AG20443 (cell line): ENCODE results near the gene OR6V1.

Experiments used
- DNase-seq: peaks from one replicate; pipeline ENCODE4 v3.0.0; 2012; ENCODE audit warnings: low spot score, mixed read lengths

The OR6V1 gene, protein sequence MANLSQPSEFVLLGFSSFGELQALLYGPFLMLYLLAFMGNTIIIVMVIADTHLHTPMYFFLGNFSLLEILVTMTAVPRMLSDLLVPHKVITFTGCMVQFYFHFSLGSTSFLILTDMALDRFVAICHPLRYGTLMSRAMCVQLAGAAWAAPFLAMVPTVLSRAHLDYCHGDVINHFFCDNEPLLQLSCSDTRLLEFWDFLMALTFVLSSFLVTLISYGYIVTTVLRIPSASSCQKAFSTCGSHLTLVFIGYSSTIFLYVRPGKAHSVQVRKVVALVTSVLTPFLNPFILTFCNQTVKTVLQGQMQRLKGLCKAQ

DNA sequence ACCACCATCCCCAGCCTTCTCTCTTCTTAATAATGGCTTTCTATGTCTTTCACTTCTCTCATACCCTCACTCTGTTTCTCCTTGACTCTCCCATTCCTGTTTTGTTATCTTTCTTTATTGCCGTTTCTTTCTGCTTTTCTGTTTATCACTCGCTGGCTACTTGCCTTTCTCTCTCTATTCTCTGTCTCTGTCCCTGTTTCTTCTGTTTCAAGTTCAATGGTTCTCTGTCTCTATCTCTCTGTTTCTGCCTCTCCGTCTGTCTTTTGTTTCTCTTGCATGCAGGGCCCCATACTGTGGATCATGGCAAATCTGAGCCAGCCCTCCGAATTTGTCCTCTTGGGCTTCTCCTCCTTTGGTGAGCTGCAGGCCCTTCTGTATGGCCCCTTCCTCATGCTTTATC, at the start of gene OR6V1:
Gene OR6V1, plus strand, starts transcription at position 301 of the 400 bp plus-strand sequence. Its CDS starts 0 bp downstream, at position 301.
- no peak for DNase-seq

DNA sequence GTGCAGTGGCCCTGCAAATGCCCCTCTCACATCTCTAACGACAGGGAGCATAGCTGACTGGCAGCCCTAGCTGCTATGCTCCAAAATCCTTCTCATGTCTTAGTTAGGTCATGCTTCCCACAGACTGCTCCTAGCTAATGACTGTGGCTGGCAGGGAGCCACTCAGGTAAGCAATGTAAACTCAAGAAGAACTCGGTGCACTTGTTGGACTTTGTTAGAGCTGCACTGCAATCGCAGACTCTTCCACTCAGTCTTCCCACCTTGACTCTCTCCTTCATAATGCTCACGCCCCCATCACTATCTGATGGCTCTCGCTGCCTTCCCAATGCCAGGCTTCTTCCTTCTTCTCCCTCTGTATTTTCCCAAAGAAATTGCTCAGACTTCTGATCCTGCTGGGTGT, 49.2 kb upstream of the OR6V1 start:
- DNase-seq, result no peak

DNA sequence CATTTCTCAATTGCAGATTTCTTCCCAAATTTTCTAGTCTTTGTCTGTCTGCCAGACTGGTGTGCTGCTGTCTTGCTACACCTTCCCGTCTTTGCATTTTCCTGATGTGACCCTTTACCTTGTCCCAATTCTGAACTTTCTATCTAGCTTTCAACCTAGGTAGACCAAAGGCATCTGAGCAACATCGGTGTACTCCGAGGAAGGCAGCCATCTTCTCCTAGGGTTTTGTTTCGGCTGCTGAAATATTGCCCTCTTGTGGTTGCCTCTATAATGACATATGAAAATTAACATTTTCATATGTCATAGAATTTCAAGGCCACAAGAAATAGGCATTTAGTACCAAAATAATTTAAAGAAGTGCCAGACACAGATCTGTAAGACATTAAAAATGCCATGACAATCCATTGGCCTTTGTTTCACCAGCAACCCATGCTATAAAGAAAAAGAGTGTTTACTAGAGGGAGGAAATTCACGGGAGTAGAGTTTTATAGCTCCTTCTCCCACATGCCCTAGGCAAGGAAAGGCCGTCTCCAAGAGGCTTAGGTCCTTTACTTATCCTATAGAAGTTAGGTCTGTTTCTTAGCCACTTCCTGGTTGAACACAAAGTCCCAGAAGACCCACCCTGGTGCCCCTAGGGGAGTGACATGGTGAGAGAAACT, 48.6 kb upstream of the OR6V1 start:
- DNase-seq, result peak; percentile 67

DNA sequence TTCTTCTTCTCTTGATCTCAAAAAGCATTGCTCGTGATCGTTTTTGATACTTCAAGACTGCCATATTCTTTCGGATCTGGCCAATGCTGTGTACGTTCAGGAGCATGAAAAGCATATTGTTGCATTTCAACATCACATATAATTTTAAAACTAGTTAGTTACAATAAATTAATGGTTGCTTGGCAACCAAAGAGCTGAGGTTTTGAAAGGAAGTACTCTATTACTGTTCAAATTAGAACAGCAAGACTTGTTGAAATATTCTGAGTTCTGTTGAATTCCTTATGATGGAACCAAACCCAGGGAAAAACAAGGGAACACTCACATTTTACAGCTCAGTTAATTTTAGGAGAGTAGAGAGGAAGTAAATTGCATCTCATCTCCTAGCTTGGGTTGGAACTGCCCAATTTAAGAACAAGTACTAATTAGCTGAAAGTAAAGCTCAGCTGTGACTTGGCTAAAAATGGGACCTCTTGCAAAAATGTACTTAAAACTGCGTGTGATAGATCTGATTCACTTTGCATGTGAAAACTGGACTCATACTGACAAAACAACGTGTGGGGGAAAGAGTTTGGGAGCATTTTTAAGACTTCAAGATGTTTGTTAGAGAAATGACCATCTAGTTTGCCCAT, 46.4 kb upstream of the OR6V1 start:
- DNase-seq, result no peak

DNA sequence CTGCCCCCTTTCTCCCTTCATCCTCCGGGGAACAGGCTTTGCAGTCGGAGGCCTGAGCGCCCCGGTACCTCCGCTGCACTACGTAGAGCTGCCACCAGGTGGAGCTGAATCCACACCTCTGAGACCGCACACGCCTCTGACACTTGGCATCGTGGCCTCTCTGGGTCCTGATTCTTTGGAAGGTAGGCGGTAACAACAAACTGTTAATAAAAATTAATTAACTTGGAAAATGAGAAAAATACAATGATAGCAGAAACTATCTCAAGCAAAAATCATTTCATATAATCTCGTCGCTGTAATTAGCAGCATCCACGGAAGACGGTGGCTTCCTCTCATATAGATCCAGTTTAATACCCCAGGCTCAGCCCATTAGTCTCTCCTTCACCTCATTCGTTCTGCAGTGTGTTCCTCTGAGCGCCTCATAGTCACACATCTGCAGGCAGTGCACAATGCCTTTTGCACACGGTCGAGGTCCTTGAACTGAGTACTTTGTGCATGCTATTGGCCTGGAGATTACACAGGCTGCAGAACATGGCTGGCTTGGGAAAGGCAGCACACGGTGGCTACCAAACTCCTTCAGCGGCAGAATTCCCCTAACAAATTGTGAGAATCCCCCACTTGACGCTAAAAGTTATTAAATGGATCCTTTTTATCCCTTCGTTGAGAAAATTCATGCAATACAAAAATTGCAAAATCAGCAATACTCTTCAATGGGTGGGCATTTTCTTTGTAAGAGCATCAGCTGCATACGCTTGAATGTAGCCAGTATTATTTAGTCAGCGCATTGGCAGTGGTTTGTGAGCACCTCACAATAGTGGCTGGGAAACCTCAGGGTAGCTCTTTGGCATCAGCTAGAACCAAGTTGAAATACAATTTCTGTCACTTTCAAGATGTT, 43.9 kb upstream of the OR6V1 start:
- peak; percentile 86 for DNase-seq

- no peak for DNase-seq
Observed at GRCh38 chr7:143012001-143012400, 40.1 kb upstream of the OR6V1 start.

GRCh38 chr7:143012409-143012808, 39.7 kb upstream of the OR6V1 start:
- no peak for DNase-seq

- DNase-seq, result no peak
Observed at GRCh38 chr7:143013473-143013872, 38.7 kb upstream of the OR6V1 start.

DNA sequence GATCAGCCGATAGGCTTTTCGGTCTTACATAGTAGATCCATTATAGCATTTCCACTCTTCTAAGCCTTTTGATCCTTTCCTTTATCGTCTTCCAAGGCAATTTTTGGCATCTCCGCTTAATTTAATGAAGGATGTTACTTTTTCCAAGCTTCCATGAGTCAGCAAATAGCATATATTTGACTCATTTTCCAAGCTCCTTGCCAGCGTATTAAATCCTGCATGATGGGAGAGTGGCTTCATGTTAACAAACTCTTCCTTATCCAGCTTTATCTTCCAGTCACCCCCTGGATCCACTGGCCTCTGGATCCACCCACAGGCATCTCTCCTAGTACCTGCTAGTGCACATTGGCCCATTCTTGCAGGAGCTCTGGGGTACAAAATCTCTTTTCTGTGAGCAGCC, 38.2 kb upstream of the OR6V1 start:
- DNase-seq, result peak; percentile 53

DNA sequence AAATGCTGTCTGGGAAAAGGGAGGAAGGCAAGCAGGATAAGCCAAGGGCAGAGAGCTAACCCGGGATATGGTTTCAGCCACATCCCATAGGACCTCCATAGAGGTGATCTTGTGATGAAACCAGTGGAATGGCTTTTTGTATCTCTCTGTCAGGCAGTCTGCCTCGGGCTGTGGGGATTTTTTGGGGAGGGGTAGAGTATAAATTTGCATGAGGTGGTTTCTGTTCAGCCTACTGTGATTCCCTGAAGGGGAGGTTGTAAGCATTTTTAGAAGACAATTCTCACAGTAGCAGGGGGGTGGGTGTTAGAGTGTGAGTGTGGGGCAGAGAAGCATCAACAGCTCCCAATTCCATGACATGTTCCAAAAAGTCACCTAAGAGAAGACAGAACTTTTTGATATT, 37.1 kb upstream of the OR6V1 start:
- DNase-seq, result no peak

DNA sequence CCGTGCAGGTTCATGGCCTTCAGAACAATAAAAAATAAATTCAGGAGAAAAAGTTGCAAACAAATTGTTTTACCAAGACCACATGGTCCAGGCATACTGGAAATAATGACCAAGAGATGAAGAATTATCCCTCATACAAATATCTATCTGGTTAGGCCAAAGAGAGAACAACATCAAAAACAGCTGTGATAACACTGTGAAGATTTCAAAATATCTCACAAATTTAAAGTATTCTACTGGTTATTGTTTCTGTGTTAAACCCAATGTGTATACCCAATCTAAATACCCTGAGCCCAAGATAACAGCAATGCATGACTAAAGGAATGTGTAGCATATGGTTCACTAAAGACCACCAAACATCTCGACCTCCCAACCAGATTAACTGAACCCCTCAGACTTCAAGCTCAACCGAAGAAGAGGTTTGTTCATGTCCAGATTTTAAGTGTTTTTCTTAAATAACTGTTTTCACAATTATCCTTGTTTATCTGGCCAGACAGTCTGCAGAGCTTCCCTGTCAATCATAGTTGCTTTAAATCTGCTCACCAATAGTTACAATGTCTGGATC, 36.1 kb upstream of the OR6V1 start:
- DNase-seq, result peak; percentile 47

- no peak for DNase-seq
Observed at GRCh38 chr7:143016996-143017395, 35.1 kb upstream of the OR6V1 start.

- no peak for DNase-seq
Observed at GRCh38 chr7:143018931-143019330, 33.2 kb upstream of the OR6V1 start.

- no peak for DNase-seq
Observed at GRCh38 chr7:143023047-143023446, 29.1 kb upstream of the OR6V1 start.

DNA sequence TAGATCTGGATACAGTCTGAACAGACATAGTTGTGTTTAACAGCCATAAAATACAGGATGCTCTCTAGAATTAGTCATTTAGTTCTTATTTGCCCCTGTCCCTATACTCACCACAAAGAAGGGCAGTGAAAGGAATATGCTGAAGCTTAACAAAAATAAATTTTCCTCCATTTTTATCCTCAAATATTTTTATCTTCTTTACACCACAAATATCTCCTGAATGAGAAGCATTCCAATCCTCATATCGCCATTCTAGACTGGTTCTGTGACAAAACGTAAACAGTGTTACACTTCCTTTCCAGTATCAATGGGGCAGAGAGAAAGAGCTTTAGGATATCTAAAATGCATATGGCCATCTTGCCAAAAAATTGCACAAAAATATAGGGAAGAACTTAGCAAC, 26.8 kb upstream of the OR6V1 start:
- no peak for DNase-seq

DNA sequence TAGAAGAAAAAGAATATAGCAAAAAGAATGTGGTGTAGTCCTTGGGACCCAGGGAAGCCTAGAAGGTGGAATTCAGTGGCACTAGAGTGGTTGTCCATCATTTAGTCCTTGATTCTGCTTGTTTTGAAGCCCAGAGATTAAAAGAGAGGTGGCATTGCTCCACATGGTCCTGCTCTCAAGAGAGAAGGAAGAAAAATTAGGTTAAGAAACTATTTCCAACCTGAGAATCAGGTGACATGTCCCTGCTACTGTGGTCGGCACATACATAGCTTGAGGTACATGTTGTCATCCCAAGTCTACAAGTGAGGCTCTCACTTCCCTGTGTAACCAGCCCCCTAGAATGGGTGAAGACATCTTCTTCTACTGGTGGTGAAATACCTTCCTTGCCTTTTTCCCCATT, 25.1 kb upstream of the OR6V1 start, which contains the start of gene OR9A2:
Gene OR9A2, minus strand, starts transcription at position 101 of the 400 bp plus-strand sequence. Its CDS starts 0 bp downstream, at position 101.
- no peak for DNase-seq

- no peak for DNase-seq
Observed at GRCh38 chr7:143027683-143028082, 24.5 kb upstream of the OR6V1 start.

DNA sequence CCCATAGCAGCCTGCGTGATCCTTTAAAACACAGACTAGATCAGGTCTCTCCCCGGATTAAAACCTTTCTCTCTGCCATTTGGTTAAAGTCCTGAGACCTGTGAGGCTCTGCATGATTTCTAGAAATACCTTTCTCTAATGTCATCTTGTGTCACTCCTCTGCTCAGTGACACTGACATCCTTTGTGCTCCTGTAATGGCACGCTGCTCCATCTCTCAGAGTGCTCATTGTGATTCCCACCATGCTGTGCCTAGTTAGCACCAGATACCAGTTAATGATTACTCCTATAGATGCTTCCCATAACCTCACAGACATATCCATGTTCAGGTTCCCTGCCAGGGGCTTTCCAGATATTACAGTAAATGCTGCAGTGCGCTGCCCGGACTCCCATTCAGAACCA, 13.5 kb upstream of the OR6V1 start:
- no peak for DNase-seq

- no peak for DNase-seq
Observed at GRCh38 chr7:143040209-143040715, 11.9 kb upstream of the OR6V1 start.

DNA sequence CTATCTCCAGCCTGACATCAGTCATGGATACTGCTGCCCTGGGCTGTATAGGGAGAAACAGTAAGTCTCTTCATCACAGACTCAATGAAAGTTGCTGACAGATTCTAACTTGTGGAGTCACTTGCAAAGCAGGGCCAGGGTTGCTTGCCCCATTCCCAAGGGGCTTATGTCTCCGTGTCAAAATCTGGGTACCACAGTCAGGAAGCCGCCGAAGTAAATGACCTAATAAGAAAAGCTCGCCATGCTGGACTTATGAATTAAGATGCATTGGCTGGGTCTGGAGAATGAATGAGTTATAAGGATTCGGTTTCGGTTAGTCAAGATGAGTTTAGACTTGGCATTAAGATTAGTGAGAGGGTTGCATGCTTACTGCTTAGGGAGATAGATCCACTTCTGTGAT, 10.8 kb upstream of the OR6V1 start:
- DNase-seq, result no peak

DNA sequence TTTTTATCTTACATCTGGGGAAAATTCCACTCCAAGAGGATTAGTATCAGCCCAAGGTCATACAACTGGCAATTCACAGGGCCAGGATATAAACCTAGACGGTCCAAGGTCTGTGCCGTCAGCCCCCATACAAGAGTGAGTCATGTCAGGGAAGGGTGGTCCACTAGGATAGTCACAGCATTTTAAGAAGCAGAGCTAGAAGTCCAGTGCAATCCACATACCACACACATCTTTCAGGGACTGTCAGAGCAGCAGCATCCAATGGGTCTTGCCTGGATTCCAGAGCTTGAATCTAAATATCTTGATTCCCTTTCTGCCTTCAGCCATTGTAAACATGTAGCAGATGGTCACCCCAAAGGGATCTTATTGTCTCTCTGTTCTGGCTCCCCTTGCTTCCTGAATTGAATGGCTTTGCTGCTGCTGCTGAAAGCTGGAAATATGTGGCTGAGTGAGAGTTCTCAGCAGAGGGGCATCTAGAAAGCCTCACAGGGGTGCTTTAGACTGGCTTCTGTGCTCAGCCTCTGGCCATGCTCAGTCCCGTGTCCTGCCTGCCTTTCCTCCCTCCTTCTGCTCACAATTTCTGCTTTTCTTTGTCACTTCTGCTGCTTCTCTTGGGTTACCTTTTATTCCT, 9.9 kb upstream of the OR6V1 start:
- no peak for DNase-seq
